Measurements from ENCODE around the gene AURKAIP1.

GRCh38 chr1:1347026-1347595 is 27.9 kb downstream of the AURKAIP1 start:
- TF ChIP-seq ZBTB33 (CRISPR knock-in tag; IDR thresholded peaks at IDR 0.05) (no peak), FIP1L1 (IDR thresholded peaks at IDR 0.05; ENCODE audit: low read depth, low read length, poor library complexity, severe bottlenecking) (no peak), SIN3A (IDR thresholded peaks at IDR 0.05; ENCODE audit: borderline replicate concordance in 2 of 2, control insufficient read depth in 1 of 2, low read depth in 2 of 2, low read length in 2 of 2) (no peak), SIN3B (IDR thresholded peaks at IDR 0.05; ENCODE audit: low read depth) (no peak), NR3C1 (CRISPR knock-in tag; IDR thresholded peaks at IDR 0.05) (no peak)

Measured in K562 (cell line).